ENCODE data around the gene GTF3C5. TPM values are rescaled to one million over a fixed set of nuclear protein-coding genes. Genes with fewer than 3 reads are reported as not detected.

Gene GTF3C5
- total and polyA plus RNA-seq, 12 donors = 29.4 to 79.1 (median 36.6) TPM

GRCh38 chr9:132998831-132999635 lies 31.8 kb upstream of the GTF3C5 start:
- intact Hi-C loops (cut with DNase I) = no loop called here
- Histone ChIP-seq H3K9me3 (no peaks in the 10 kb centered on the region), H3K4me3 (no peak overlapping the region), H3K36me3 (no peaks in the 10 kb centered on the region), H3K4me1 (peaks cover 0 to 8% (median 0%) of the 10 kb centered on the region in 9 donors), H3K27ac (no peak overlapping the region), H3K27me3 (peaks cover 0 to 71% (median 57%) of the 10 kb centered on the region in 7 donors)
- TF ChIP-seq CTCF (IDR thresholded peaks at IDR 0.05) = no peak
- WGBS, 2 donors = 28 to 41% methylated on average over 18 of the region's 18 CpGs
- ATAC-seq = peak in 6 of 8 donors; percentile 9 to 72 (median 56)
- no peak for DNase-seq

GRCh38 chr9:133002147-133003070 lies 28.4 kb upstream of the GTF3C5 start:
- intact Hi-C loops (cut with DNase I) = no loop called here
- Histone ChIP-seq H3K27ac (no peak overlapping the region), H3K36me3 (no peaks in the 10 kb centered on the region), H3K4me3 (no peak overlapping the region), H3K4me1 (peaks cover 0 to 8% (median 0%) of the 10 kb centered on the region in 9 donors), H3K9me3 (no peaks in the 10 kb centered on the region), H3K27me3 (peaks cover 0 to 67% (median 44%) of the 10 kb centered on the region in 7 donors)
- WGBS, 2 donors = 39 to 41% methylated on average over 13 of the region's 13 CpGs
- no peak for TF ChIP-seq CTCF (IDR thresholded peaks at IDR 0.05)
- DNase-seq (no peak), ATAC-seq (no peak)

GRCh38 chr9:133003071-133003461 lies 27.7 kb upstream of the GTF3C5 start:
- no peak for TF ChIP-seq CTCF (IDR thresholded peaks at IDR 0.05)
- H3K27me3 ChIP-seq = peaks cover 0 to 70% (median 41%) of the 10 kb centered on the region in 7 donors
- no peaks in the 10 kb centered on the region for H3K36me3 ChIP-seq
- H3K9me3 ChIP-seq = no peaks in the 10 kb centered on the region
- no peak for ATAC-seq
- peaks cover 0 to 8% (median 0%) of the 10 kb centered on the region in 9 donors for H3K4me1 ChIP-seq
- DNase-seq = no peak
- no peak overlapping the region for H3K4me3 ChIP-seq
- H3K27ac ChIP-seq = no peak overlapping the region
- intact Hi-C loops (cut with DNase I) = no loop called here
- WGBS, 2 donors = 46 to 54% methylated on average over 13 of the region's 13 CpGs

GRCh38 chr9:133003671-133004090 lies 27.1 kb upstream of the GTF3C5 start:
- intact Hi-C loops (cut with DNase I) = no loop called here
- H3K4me3 ChIP-seq = no peak overlapping the region
- peaks cover 0 to 70% (median 40%) of the 10 kb centered on the region in 7 donors for H3K27me3 ChIP-seq
- no peak for TF ChIP-seq CTCF (IDR thresholded peaks at IDR 0.05)
- H3K9me3 ChIP-seq = no peaks in the 10 kb centered on the region
- WGBS, 2 donors = 52 to 53% methylated on average over 9 of the region's 9 CpGs
- no peak for DNase-seq
- no peak for ATAC-seq
- no peak overlapping the region for H3K27ac ChIP-seq
- H3K36me3 ChIP-seq = no peaks in the 10 kb centered on the region
- peaks cover 0 to 8% (median 0%) of the 10 kb centered on the region in 9 donors for H3K4me1 ChIP-seq
